H1 (cell line): ENCODE measurements around the gene HIPK1. TPM values are rescaled to one million over a fixed set of nuclear protein-coding genes. Genes with fewer than 3 reads are reported as not detected.

Source experiments
- CTCF ChIA-PET: fragments of 300-600 bp; sonication (Branson Sonifier 250); formaldehyde crosslinking; loops from one replicate; lab custom pipeline; 2021; ENCODE audit not compliant: partially characterized antibody; lab: Charles Lee
- POLR2A ChIA-PET: fragments of 300-600 bp; sonication (Branson Sonifier 250); formaldehyde crosslinking; loops from one replicate; lab custom pipeline; 2021; ENCODE audit warnings: inconsistent platforms; ENCODE audit not compliant: partially characterized antibody; lab: Charles Lee
- DNase-seq, 2 experiments: peaks; one replicate each; pipeline versions ENCODE4 v3.0.0 to v3.0.0-alpha.2; 2010 to 2022; ENCODE audit warnings: low spot score in 2 of 2, low read depth in 1 of 2, mixed read lengths in 1 of 2
- FAIRE-seq: peaks from 2 replicates; lab custom pipeline; 2011; peaks lifted over from hg19 to GRCh38; lab: Jason Lieb, UNC
- H2AFZ ChIP-seq: 2 replicates; pipeline ENCODE4 v1.8.1; 2012; ENCODE audit warnings: low read length, inconsistent platforms
- H2AK5ac ChIP-seq: 2 replicates; pipeline ENCODE4 v1.6.1; 2013; ENCODE audit warnings: low read depth, low read length
- H2BK120ac ChIP-seq: replicated peaks from 2 replicates; pipeline ENCODE3; 2013; ENCODE audit warnings: low read depth, low read length, inconsistent platforms
- H2BK12ac ChIP-seq: 2 replicates; pipeline ENCODE4 v1.6.1; 2013; ENCODE audit warnings: low read depth, low read length
- H2BK15ac ChIP-seq: 2 replicates; pipeline ENCODE4 v1.6.1; 2013; ENCODE audit warnings: low read length
- H2BK20ac ChIP-seq: 2 replicates; pipeline ENCODE4 v1.6.1; 2013; ENCODE audit warnings: low read length
- H2BK5ac ChIP-seq: 2 replicates; pipeline ENCODE4 v1.6.1; 2013; ENCODE audit warnings: low read depth, low read length
- H3K14ac ChIP-seq: 2 replicates; pipeline ENCODE4 v1.6.1; 2013; ENCODE audit warnings: inconsistent platforms; ENCODE audit not compliant: insufficient read length
- H3K18ac ChIP-seq: 2 replicates; pipeline ENCODE4 v1.6.1; 2013; ENCODE audit warnings: low read length; ENCODE audit errors: extremely low read depth
- H3K23ac ChIP-seq: 2 replicates; pipeline ENCODE4 v1.6.1; 2013; ENCODE audit warnings: inconsistent platforms; ENCODE audit not compliant: insufficient read length
- H3K23me2 ChIP-seq: 2 replicates; pipeline ENCODE4 v1.6.1; 2013; ENCODE audit warnings: low read depth, low read length
- H3K27ac ChIP-seq: 2 replicates; pipeline ENCODE4 v1.6.1; 2011; ENCODE audit warnings: low read depth, low read length, inconsistent platforms
- H3K27me3 ChIP-seq, 4 experiments: replicated peaks in 1 of 4; 1 replicate in 1 of 4; 2 replicates in 3 of 4; pipeline versions ENCODE4 v1.6.1 to v1.8.1; 2011 to 2013; ENCODE audit warnings: low read length in 3 of 4, mild to moderate bottlenecking in 3 of 4, inconsistent platforms in 2 of 4, mixed read lengths in 2 of 4, moderate library complexity in 1 of 4; ENCODE audit not compliant: control insufficient read depth in 3 of 4, insufficient read depth in 3 of 4; ENCODE audit errors: extremely low read depth in 1 of 4
- H3K36me3 ChIP-seq, 4 experiments: 2 replicates each; pipeline versions ENCODE4 v1.6.1 to v1.8.1; 2011 to 2013; ENCODE audit warnings: mild to moderate bottlenecking in 4 of 4, low read length in 3 of 4, moderate library complexity in 2 of 4, control low read depth in 1 of 4, inconsistent platforms in 1 of 4; ENCODE audit not compliant: insufficient read depth in 4 of 4, control insufficient read depth in 2 of 4
- H3K4ac ChIP-seq: replicated peaks from 2 replicates; pipeline ENCODE3; 2013; ENCODE audit warnings: low read length, low read depth, mixed read lengths, inconsistent platforms; ENCODE audit not compliant: insufficient read length
- H3K4me1 ChIP-seq, 4 experiments: replicated peaks in 1 of 4; 1 replicate in 1 of 4; 2 replicates in 3 of 4; pipeline versions ENCODE4 v1.6.1 to v1.8.1; 2011 to 2013; ENCODE audit warnings: low read length in 3 of 4, inconsistent platforms in 2 of 4, mixed read lengths in 1 of 4; ENCODE audit not compliant: insufficient read depth in 4 of 4, control insufficient read depth in 3 of 4
- H3K4me2 ChIP-seq, 2 experiments: 2 replicates each; pipeline versions ENCODE4 v1.6.1 to v1.8.1; 2011 to 2013; ENCODE audit warnings: low read depth in 2 of 2, low read length in 2 of 2, control low read depth in 1 of 2, inconsistent platforms in 1 of 2, mild to moderate bottlenecking in 1 of 2; ENCODE audit not compliant: insufficient read depth in 1 of 2
- H3K4me3 ChIP-seq, 4 experiments: fragments of 200-600, 300-600 bp in 1 of 4; sonication (generic), shearing (Covaris generic), sonication (Bioruptor Twin) in 1 of 4; 2 replicates each; pipeline versions ENCODE4 v1.5.1 to v1.8.1; 2011 to 2016; ENCODE audit warnings: low read length in 4 of 4, low read depth in 3 of 4, control low read depth in 2 of 4, inconsistent platforms in 2 of 4, mild to moderate bottlenecking in 2 of 4, mixed read lengths in 1 of 4, moderate library complexity in 1 of 4; ENCODE audit not compliant: insufficient read depth in 2 of 4; ENCODE audit errors: extremely low read depth in 1 of 4
- H3K56ac ChIP-seq: replicated peaks from 2 replicates; pipeline ENCODE3; 2013; ENCODE audit warnings: low read depth, mild to moderate bottlenecking, mixed read lengths, low read length, inconsistent platforms; ENCODE audit not compliant: insufficient read length
- H3K79me1 ChIP-seq: 2 replicates; pipeline ENCODE4 v1.6.1; 2013; ENCODE audit warnings: low read depth, low read length, control low read depth
- H3K79me2 ChIP-seq, 2 experiments: 2 replicates each; pipeline versions ENCODE4 v1.6.1 to v1.8.1; 2012 to 2013; ENCODE audit warnings: low read length in 2 of 2, mild to moderate bottlenecking in 2 of 2, inconsistent platforms in 1 of 2; ENCODE audit not compliant: insufficient read depth in 2 of 2, control insufficient read depth in 1 of 2
- H3K9ac ChIP-seq, 4 experiments: replicated peaks in 1 of 4; 1 replicate in 1 of 4; 2 replicates in 3 of 4; pipeline versions ENCODE4 v1.6.1 to v1.8.1; 2011 to 2013; ENCODE audit warnings: low read depth in 3 of 4, low read length in 3 of 4, control low read depth in 2 of 4, mild to moderate bottlenecking in 2 of 4, moderate library complexity in 2 of 4, inconsistent platforms in 1 of 4; ENCODE audit errors: extremely low read depth in 1 of 4
- H3K9me3 ChIP-seq, 2 experiments: 2 replicates each; pipeline versions ENCODE4 v1.6.1 to v1.8.1; 2012 to 2013; ENCODE audit warnings: mild to moderate bottlenecking in 2 of 2, moderate library complexity in 2 of 2, control low read depth in 1 of 2, inconsistent platforms in 1 of 2, low read depth in 1 of 2, low read length in 1 of 2, mixed read lengths in 1 of 2; ENCODE audit not compliant: insufficient read depth in 2 of 2
- H4K20me1 ChIP-seq, 2 experiments: replicated peaks in 1 of 2; 2 replicates each; pipeline versions ENCODE3 to v1.8.1; 2011 to 2013; ENCODE audit warnings: inconsistent platforms in 2 of 2, low read length in 2 of 2, mild to moderate bottlenecking in 1 of 2; ENCODE audit not compliant: insufficient read depth in 2 of 2, control insufficient read depth in 1 of 2
- H4K5ac ChIP-seq: 2 replicates; pipeline ENCODE4 v1.6.1; 2013; ENCODE audit warnings: low read length, low read depth, mixed read lengths, inconsistent platforms; ENCODE audit not compliant: insufficient read length
- H4K8ac ChIP-seq: 2 replicates; pipeline ENCODE4 v1.8.0; 2013; ENCODE audit warnings: mild to moderate bottlenecking, moderate library complexity, low read length, inconsistent platforms; ENCODE audit not compliant: insufficient read depth; ENCODE audit errors: extremely low read depth
- H4K91ac ChIP-seq: replicated peaks from 2 replicates; pipeline ENCODE3; 2013; ENCODE audit warnings: low read length, mixed read lengths, inconsistent platforms; ENCODE audit not compliant: insufficient read length
- CBX8 ChIP-seq: fragments of 300-800, 300-1000 bp; sonication (generic); IDR thresholded peaks from 2 replicates; pipeline ENCODE4 v1.7.1; 2016; ENCODE audit warnings: low read depth, low read length, borderline replicate concordance
- CEBPB ChIP-seq: IDR thresholded peaks from 2 replicates; pipeline ENCODE4 v1.6.1; 2012; ENCODE audit warnings: low read depth, low read length
- HDAC2 ChIP-seq, 2 experiments: fragments of 300-600 bp in 1 of 2; sonication (generic) in 1 of 2; IDR thresholded peaks; 2 replicates each; pipeline ENCODE4 v1.6.1; 2011 to 2012; ENCODE audit warnings: low read depth in 2 of 2, low read length in 2 of 2, mild to moderate bottlenecking in 2 of 2, moderate library complexity in 2 of 2, borderline replicate concordance in 1 of 2, inconsistent platforms in 1 of 2
- KDM4A ChIP-seq: IDR thresholded peaks from one replicate; pipeline ENCODE4 v1.7.1; 2012; ENCODE audit warnings: low read depth, mild to moderate bottlenecking, moderate library complexity, low read length, inconsistent platforms; ENCODE audit not compliant: severe bottlenecking
- NANOG ChIP-seq: IDR thresholded peaks from 2 replicates; pipeline ENCODE4 v1.6.1; 2011; ENCODE audit warnings: low read length, low read depth, mild to moderate bottlenecking, inconsistent platforms; ENCODE audit not compliant: insufficient read depth, poor library complexity, severe bottlenecking
- PHF8 ChIP-seq: fragments of 200-600 bp; sonication (generic); conservative IDR thresholded peaks from 2 replicates; pipeline ENCODE4 v1.7.1; 2012; ENCODE audit warnings: low read depth, mild to moderate bottlenecking, inconsistent platforms, low read length, moderate library complexity
- RBBP5 ChIP-seq: IDR thresholded peaks from 2 replicates; pipeline ENCODE4 v1.7.1; 2012; ENCODE audit warnings: low read depth, mild to moderate bottlenecking, inconsistent platforms, low read length, moderate library complexity, borderline replicate concordance
- SAP30 ChIP-seq: fragments of 300-600 bp; sonication (generic); IDR thresholded peaks from 2 replicates; pipeline ENCODE4 v1.7.1; 2012; ENCODE audit warnings: low read length, moderate library complexity, mild to moderate bottlenecking, inconsistent platforms; ENCODE audit not compliant: insufficient read depth, insufficient replicate concordance
- ZNF274 ChIP-seq: IDR thresholded peaks from 2 replicates; pipeline ENCODE4 v1.7.0; 2012; ENCODE audit warnings: low read length, borderline replicate concordance; ENCODE audit errors: extremely low read depth
- WGBS, 2 experiments: shearing (Covaris generic) in 1 of 2; methylation state at CpG; one replicate each; pipeline versions ENCODE4 v1.1.6 to v1.1.7; 2013 to 2015; ENCODE audit warnings: low lambda C conversion rate in 2 of 2, mixed read lengths in 2 of 2, inconsistent platforms in 1 of 2, low coverage in 1 of 2, missing lambda C conversion rate in 1 of 2; ENCODE audit not compliant: insufficient replicate concordance in 2 of 2, insufficient coverage in 1 of 2, insufficient read length in 1 of 2; ENCODE audit errors: extremely low coverage in 1 of 2, missing lambda C conversion rate in 1 of 2; 5-methylcytosine and 5-hydroxymethylcytosine counted together
- polyA plus RNA-seq, 7 experiments: library from polyadenylated mRNA; depleted of rRNA in 3 of 7; stranded (reverse) in 5 of 7; unstranded in 2 of 7; fragments of >200 nt in 5 of 7; fragments of 200-250 nt in 2 of 7; gene quantifications; 1 replicate in 5 of 7; 2 replicates in 1 of 7; 4 replicates in 1 of 7; pipeline versions ENCODE4 v1.2.1 to v1.2.3, GENCODE V29; 2011 to 2013; ENCODE audit warnings: missing spikeins in 2 of 7, mixed read lengths in 2 of 7
- total RNA-seq: library from RNA; stranded (reverse); fragmentation: NEBNext Ultra II Directional; extraction: Animal tissue kit (Norgen Biotek cat#: 25700); gene quantifications from 2 replicates; pipeline ENCODE4 v1.2.1, GENCODE V29; 2021
- TF ChIP-seq, protein P1 (sequence below): IDR thresholded peaks from 2 replicates; pipeline ENCODE4 v1.6.1; 2011; ENCODE audit warnings: low read depth, mild to moderate bottlenecking, low read length; ENCODE audit not compliant: insufficient read depth

HIPK1 gene
- total and polyA plus RNA-seq, 2 of the 8 experiments (the other 6 are each of a cell fraction or from before 2014, with no cell fraction given), result 46.2 to 64.3 TPM

- H3K23ac ChIP-seq, result no peak overlapping the region
- no peak overlapping the region for H2AFZ ChIP-seq
- no peak overlapping the region for H3K4me3 ChIP-seq
- H2BK12ac ChIP-seq, result no peak overlapping the region
- no peak overlapping the region for H3K4ac ChIP-seq
- peaks cover 4% of the 10 kb centered on the region for H3K23me2 ChIP-seq
- H4K91ac ChIP-seq, result no peak overlapping the region
- H3K18ac ChIP-seq, result no peak overlapping the region
- TF ChIP-seq CBX8 (no peak), CEBPB (no peak), NANOG (no peak), PHF8 (no peak), RBBP5 (no peak), SAP30 (no peak), ZNF274 (no peak), KDM4A (no peak), HDAC2 (IDR thresholded peaks at IDR 0.05; ENCODE audit: borderline replicate concordance in 1 of 2, low read depth in 2 of 2, low read length in 2 of 2) (no peak)
- TF ChIP-seq, protein P1, sequence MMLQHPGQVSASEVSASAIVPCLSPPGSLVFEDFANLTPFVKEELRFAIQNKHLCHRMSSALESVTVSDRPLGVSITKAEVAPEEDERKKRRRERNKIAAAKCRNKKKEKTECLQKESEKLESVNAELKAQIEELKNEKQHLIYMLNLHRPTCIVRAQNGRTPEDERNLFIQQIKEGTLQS, result no peak
- H3K79me1 ChIP-seq, result no peaks in the 10 kb centered on the region
- H4K8ac ChIP-seq, result no peak overlapping the region
- peaks cover 0 to 2% (median under 1%) of the 10 kb centered on the region in 4 experiments; a peak in 1 of 7 replicates for H3K4me1 ChIP-seq
- DNase-seq, result no peak
- no peak overlapping the region for H2BK20ac ChIP-seq
- no peak overlapping the region for H2BK15ac ChIP-seq
- H3K27me3 ChIP-seq, result no peaks in the 10 kb centered on the region; a peak in 1 of 7 replicates
- 81% methylated on average over 2 of the region's 2 CpGs; no CpG with 5 or more reads in 1 of the 2 experiments for whole genome bisulfite sequencing, 2 experiments
- FAIRE-seq, result no peak
- POLR2A ChIA-PET, result interaction anchor here (0.7 to 0.9 kb wide), 4 partner anchors 10 to 527 kb away, joined by 3 to 5 read pairs (median 4); no protein-coding TSS in a partner anchor
- H2BK120ac ChIP-seq, result no peak overlapping the region
- H2AK5ac ChIP-seq, result no peak overlapping the region
- no peak overlapping the region for H3K27ac ChIP-seq
- no peaks in the 10 kb centered on the region for H3K9me3 ChIP-seq
- H4K5ac ChIP-seq, result no peak overlapping the region
- H3K56ac ChIP-seq, result no peak overlapping the region
- no peak overlapping the region for H2BK5ac ChIP-seq
- H3K4me2 ChIP-seq, result no peak overlapping the region
- H3K79me2 ChIP-seq, result no peaks in the 10 kb centered on the region
- CTCF ChIA-PET, result interaction anchor here (0.6 to 1.4 kb wide), 5 partner anchors 11 to 259 kb away, joined by 3 to 4 read pairs (median 3); partner anchors contain the start of gene AP4B1
- no peak overlapping the region for H3K9ac ChIP-seq
- no peaks in the 10 kb centered on the region for H4K20me1 ChIP-seq
- H3K14ac ChIP-seq, result no peak overlapping the region
- no peaks in the 10 kb centered on the region for H3K36me3 ChIP-seq
These were observed 4.7 kb upstream of the HIPK1 start for GRCh38 chr1:113924473-113924872.
